K562 (cell line): ENCODE results near the gene SCARB2. TPM values are rescaled to one million over a fixed set of nuclear protein-coding genes. Genes with fewer than 3 reads are reported as not detected.

Experiments used
- BRF2 ChIP-seq: IDR thresholded peaks from 3 replicates; pipeline ENCODE4 v1.6.1; 2011; ENCODE audit warnings: borderline replicate concordance, mild to moderate bottlenecking; ENCODE audit not compliant: insufficient read length, insufficient read depth
- CHD2 ChIP-seq: IDR thresholded peaks from 2 replicates; pipeline ENCODE4 v1.6.1; 2011; ENCODE audit warnings: low read depth, low read length
- ETV6 ChIP-seq, 3 experiments: fragments of 150-350 bp in 1 of 3; sonication (generic) in 1 of 3; formaldehyde crosslinking in 1 of 3; IDR thresholded peaks; 2 replicates each; pipeline versions ENCODE4 v1.6.1 to v1.8.0; 2014 to 2022; ENCODE audit warnings: borderline replicate concordance in 2 of 3, low read depth in 2 of 3, antibody characterized with exemption in 1 of 3, low read length in 1 of 3, mild to moderate bottlenecking in 1 of 3, missing genetic modification reagents in 1 of 3
- KDM2B ChIP-seq: fragments of 250-450 bp; sonication (Bioruptor Pico); IDR thresholded peaks from 2 replicates; pipeline ENCODE4 v1.8.0; 2021; ENCODE audit warnings: mild to moderate bottlenecking, moderate library complexity
- RAD51 ChIP-seq: fragments of 450-650 bp; IDR thresholded peaks from 2 replicates; pipeline ENCODE4 v1.7.1; 2016; ENCODE audit warnings: low read depth, mild to moderate bottlenecking, borderline replicate concordance
- RB1 ChIP-seq: fragments of 450-650 bp; IDR thresholded peaks from 2 replicates; pipeline ENCODE4 v1.6.1; 2017; ENCODE audit warnings: low read depth, mild to moderate bottlenecking
- SMC3 ChIP-seq: conservative IDR thresholded peaks from 2 replicates; pipeline ENCODE4 v1.6.1; 2011; ENCODE audit warnings: low read depth, low read length, improper control_type of control experiment; ENCODE audit not compliant: insufficient read depth
- SOX6 ChIP-seq: fragments of 450-650 bp; IDR thresholded peaks from 2 replicates; pipeline ENCODE4 v1.6.1; 2014; ENCODE audit warnings: mild to moderate bottlenecking
- STAG1 ChIP-seq: sonication (generic); formaldehyde crosslinking; IDR thresholded peaks from 2 replicates; pipeline ENCODE4 v1.5.0; 2020; ENCODE audit warnings: missing genetic modification reagents, borderline replicate concordance
- ZBTB26 ChIP-seq: fragments of 450-650 bp; formaldehyde crosslinking; IDR thresholded peaks from 2 replicates; pipeline ENCODE4 v1.4.0; 2022; ENCODE audit warnings: missing genetic modification characterization
- ZKSCAN3 ChIP-seq: fragments of 250-450 bp; sonication (Bioruptor Pico); IDR thresholded peaks from 2 replicates; pipeline ENCODE4 v1.4.0; 2020
- ZNF551 ChIP-seq: fragments of 250-450 bp; sonication (Bioruptor Pico); IDR thresholded peaks from 2 replicates; pipeline ENCODE4 v1.5.0; 2021; ENCODE audit warnings: mild to moderate bottlenecking, moderate library complexity
- polyA plus RNA-seq, 8 experiments: library from polyadenylated mRNA; depleted of rRNA in 4 of 8; stranded (reverse) in 5 of 8; unstranded in 3 of 8; fragments of >200 nt; fragmentation: Nextera tagmentation in 2 of 8; fragmentation: Illumina TruSeq in 1 of 8; extraction: Ambion mirVana in 2 of 8; extraction: Trizol in 1 of 8; gene quantifications; 2 replicates each; pipeline versions ENCODE4 v1.2.1 to v1.2.3, GENCODE V29; 2011 to 2014; ENCODE audit warnings: inconsistent platforms in 1 of 8, missing spikeins in 1 of 8
- total RNA-seq, 7 experiments: library from RNA; depleted of rRNA in 6 of 7; stranded (reverse); fragments of >200 nt in 6 of 7; fragmentation: Illumina TruSeq in 2 of 7; extraction: Trizol in 2 of 7; gene quantifications; 2 replicates each; pipeline versions ENCODE4 v1.2.1 to v1.2.3, GENCODE V29; 2011 to 2021; ENCODE audit warnings: low replicate concordance in 1 of 7
- TF ChIP-seq, protein P1 (sequence below): fragments of 450-650 bp; IDR thresholded peaks from 2 replicates; pipeline ENCODE4 v1.6.1; 2017; ENCODE audit warnings: antibody characterized with exemption, mild to moderate bottlenecking
- TF ChIP-seq, protein P2 (sequence below): sonication (generic); formaldehyde crosslinking; IDR thresholded peaks from 2 replicates; pipeline ENCODE4 v1.9.0; 2022; ENCODE audit warnings: mild to moderate bottlenecking, missing genetic modification reagents
- TF ChIP-seq, protein P3 (sequence below): sonication (generic); formaldehyde crosslinking; IDR thresholded peaks from 2 replicates; pipeline ENCODE4 v1.5.0; 2020; ENCODE audit warnings: missing genetic modification reagents
- TF ChIP-seq, protein P4 (sequence below): fragments of 250-450 bp; sonication (Bioruptor Pico); IDR thresholded peaks from 2 replicates; pipeline ENCODE4 v1.9.0; 2021; ENCODE audit warnings: mild to moderate bottlenecking, inconsistent platforms

SCARB2 gene
- total and polyA plus RNA-seq, 9 of the 15 experiments (the other 6 are each of a cell fraction or from before 2014, with no cell fraction given), result 6.1 to 25.8 (median 17.8) TPM

- TF ChIP-seq, protein P1, sequence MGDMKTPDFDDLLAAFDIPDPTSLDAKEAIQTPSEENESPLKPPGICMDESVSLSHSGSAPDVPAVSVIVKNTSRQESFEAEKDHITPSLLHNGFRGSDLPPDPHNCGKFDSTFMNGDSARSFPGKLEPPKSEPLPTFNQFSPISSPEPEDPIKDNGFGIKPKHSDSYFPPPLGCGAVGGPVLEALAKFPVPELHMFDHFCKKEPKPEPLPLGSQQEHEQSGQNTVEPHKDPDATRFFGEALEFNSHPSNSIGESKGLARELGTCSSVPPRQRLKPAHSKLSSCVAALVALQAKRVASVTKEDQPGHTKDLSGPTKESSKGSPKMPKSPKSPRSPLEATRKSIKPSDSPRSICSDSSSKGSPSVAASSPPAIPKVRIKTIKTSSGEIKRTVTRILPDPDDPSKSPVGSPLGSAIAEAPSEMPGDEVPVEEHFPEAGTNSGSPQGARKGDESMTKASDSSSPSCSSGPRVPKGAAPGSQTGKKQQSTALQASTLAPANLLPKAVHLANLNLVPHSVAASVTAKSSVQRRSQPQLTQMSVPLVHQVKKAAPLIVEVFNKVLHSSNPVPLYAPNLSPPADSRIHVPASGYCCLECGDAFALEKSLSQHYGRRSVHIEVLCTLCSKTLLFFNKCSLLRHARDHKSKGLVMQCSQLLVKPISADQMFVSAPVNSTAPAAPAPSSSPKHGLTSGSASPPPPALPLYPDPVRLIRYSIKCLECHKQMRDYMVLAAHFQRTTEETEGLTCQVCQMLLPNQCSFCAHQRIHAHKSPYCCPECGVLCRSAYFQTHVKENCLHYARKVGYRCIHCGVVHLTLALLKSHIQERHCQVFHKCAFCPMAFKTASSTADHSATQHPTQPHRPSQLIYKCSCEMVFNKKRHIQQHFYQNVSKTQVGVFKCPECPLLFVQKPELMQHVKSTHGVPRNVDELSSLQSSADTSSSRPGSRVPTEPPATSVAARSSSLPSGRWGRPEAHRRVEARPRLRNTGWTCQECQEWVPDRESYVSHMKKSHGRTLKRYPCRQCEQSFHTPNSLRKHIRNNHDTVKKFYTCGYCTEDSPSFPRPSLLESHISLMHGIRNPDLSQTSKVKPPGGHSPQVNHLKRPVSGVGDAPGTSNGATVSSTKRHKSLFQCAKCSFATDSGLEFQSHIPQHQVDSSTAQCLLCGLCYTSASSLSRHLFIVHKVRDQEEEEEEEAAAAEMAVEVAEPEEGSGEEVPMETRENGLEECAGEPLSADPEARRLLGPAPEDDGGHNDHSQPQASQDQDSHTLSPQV, result peak; percentile 75
- TF ChIP-seq ZNF551 (CRISPR knock-in tag) (no peak), CHD2 (peak; percentile 42; the same call in 1 of the 2 replicates), BRF2 (no peak), ZBTB26 (CRISPR knock-in tag) (no peak), RB1 (peak; percentile 78), KDM2B (CRISPR knock-in tag) (no peak), ZKSCAN3 (CRISPR knock-in tag) (no peak), SOX6 (peak; percentile 64), ETV6 (IDR thresholded peaks at IDR 0.05; ENCODE audit: borderline replicate concordance in 1 of 2, low read depth in 2 of 2, low read length in 1 of 2) (no peak), ETV6 (CRISPR knock-in tag; IDR thresholded peaks at IDR 0.05; ENCODE audit: borderline replicate concordance) (no peak), RAD51 (no peak), SMC3 (no peak), STAG1 (no peak)
- TF ChIP-seq, protein P2, sequence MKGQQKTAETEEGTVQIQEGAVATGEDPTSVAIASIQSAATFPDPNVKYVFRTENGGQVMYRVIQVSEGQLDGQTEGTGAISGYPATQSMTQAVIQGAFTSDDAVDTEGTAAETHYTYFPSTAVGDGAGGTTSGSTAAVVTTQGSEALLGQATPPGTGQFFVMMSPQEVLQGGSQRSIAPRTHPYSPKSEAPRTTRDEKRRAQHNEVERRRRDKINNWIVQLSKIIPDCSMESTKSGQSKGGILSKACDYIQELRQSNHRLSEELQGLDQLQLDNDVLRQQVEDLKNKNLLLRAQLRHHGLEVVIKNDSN (CRISPR knock-in tag), result peak; percentile 52; the same call in 1 of the 2 replicates
- TF ChIP-seq, protein P3, sequence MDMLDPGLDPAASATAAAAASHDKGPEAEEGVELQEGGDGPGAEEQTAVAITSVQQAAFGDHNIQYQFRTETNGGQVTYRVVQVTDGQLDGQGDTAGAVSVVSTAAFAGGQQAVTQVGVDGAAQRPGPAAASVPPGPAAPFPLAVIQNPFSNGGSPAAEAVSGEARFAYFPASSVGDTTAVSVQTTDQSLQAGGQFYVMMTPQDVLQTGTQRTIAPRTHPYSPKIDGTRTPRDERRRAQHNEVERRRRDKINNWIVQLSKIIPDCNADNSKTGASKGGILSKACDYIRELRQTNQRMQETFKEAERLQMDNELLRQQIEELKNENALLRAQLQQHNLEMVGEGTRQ (CRISPR knock-in tag), result peak; percentile 72
- TF ChIP-seq, protein P4, sequence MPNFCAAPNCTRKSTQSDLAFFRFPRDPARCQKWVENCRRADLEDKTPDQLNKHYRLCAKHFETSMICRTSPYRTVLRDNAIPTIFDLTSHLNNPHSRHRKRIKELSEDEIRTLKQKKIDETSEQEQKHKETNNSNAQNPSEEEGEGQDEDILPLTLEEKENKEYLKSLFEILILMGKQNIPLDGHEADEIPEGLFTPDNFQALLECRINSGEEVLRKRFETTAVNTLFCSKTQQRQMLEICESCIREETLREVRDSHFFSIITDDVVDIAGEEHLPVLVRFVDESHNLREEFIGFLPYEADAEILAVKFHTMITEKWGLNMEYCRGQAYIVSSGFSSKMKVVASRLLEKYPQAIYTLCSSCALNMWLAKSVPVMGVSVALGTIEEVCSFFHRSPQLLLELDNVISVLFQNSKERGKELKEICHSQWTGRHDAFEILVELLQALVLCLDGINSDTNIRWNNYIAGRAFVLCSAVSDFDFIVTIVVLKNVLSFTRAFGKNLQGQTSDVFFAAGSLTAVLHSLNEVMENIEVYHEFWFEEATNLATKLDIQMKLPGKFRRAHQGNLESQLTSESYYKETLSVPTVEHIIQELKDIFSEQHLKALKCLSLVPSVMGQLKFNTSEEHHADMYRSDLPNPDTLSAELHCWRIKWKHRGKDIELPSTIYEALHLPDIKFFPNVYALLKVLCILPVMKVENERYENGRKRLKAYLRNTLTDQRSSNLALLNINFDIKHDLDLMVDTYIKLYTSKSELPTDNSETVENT, result peak; percentile 35; the same call in 1 of the 2 replicates
Observed at GRCh38 chr4:76213415-76214176, at the start of gene SCARB2 (continued).
